SK-N-MC (cell line): ENCODE data around the gene RYR3.

Experiments
- DNase-seq: peaks from one replicate; pipeline ENCODE4 v3.0.0-alpha.2; 2011; ENCODE audit warnings: low read depth, low spot score
- H3K27ac ChIP-seq: fragments of 200-600 bp; sonication (generic); 2 replicates; pipeline ENCODE4 v1.5.1; 2016; ENCODE audit warnings: mixed run types
- H3K36me3 ChIP-seq: fragments of 200-600 bp; sonication (generic); 2 replicates; pipeline ENCODE4 v1.6.1; 2017; ENCODE audit warnings: antibody characterized with exemption, low read length, mixed read lengths; ENCODE audit not compliant: insufficient read depth
- H3K4me3 ChIP-seq: fragments of 200-600 bp; sonication (generic); 2 replicates; pipeline ENCODE4 v1.5.1; 2016
- H3K9ac ChIP-seq: fragments of 200-600 bp; sonication (generic); 2 replicates; pipeline ENCODE4 v1.8.0; 2017; ENCODE audit warnings: mixed run types, mixed read lengths; ENCODE audit not compliant: insufficient read length
- H3K9me3 ChIP-seq: fragments of 200-600 bp; sonication (generic); 2 replicates; pipeline ENCODE4 v1.6.1; 2017; ENCODE audit warnings: low read depth, mild to moderate bottlenecking, antibody characterized with exemption, low read length, moderate library complexity, mixed read lengths
- EZH2 ChIP-seq: fragments of 200-600 bp; sonication (generic); IDR thresholded peaks from one replicate; pipeline ENCODE4 v1.6.1; 2017; ENCODE audit warnings: antibody characterized with exemption
- FOXP2 ChIP-seq: optimal IDR thresholded peaks from 2 replicates; pipeline ENCODE3; 2011; ENCODE audit warnings: mild to moderate bottlenecking, moderate library complexity; ENCODE audit not compliant: insufficient read depth; ENCODE audit errors: extremely low read length, control extremely low read depth
- POLR2AphosphoS5 ChIP-seq: IDR thresholded peaks from 2 replicates; pipeline ENCODE4 v1.6.1; 2012; ENCODE audit warnings: mild to moderate bottlenecking, low read depth, low read length, borderline replicate concordance

RYR3 gene

DNA sequence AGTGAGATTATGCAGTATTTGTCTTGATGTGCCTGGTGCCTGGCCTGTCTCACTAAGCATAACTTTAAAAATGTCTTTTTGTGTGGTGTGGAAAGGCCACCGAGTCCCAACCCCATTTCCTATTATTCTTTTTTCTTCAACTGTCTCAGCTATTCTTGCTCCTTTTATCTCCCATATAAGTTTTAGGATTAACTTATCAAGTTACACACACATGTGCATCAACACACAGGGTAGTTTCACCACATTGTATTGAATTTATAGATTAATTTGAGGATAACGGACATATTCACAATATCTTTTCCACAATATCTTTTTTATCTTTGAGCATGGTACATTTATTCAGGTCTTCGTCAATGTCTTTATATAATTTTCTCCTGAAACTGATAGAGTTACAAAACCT, 127.6 kb downstream of the RYR3 start:
- Histone ChIP-seq H3K9ac (no peak overlapping the region), H3K4me3 (no peak overlapping the region), H3K36me3 (no peaks in the 10 kb centered on the region), H3K9me3 (no peaks in the 10 kb centered on the region), H3K27ac (no peak overlapping the region)
- TF ChIP-seq POLR2AphosphoS5: no peak
- TF ChIP-seq FOXP2: no peak
- no peak for TF ChIP-seq EZH2
- no peak for DNase-seq

DNA sequence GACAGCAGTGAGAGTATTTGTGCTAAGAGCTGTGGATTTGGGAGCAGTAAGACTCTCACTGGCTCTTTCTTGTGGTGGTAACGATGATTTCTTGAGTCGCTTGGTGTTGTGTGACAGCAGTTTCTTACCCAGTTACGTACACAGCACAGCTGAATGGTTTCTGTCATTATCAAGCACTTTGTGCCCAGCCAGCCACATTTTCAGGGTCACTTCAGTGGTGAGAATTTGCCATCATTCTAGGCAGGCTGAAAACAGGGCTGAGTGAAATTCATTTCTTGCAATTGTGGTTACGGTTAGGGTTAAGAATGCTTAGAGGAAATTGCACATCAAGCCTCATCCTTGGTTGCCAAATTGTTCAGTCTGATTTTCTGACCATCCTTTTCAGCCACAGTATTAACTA, 130.1 kb downstream of the RYR3 start:
- no peak for DNase-seq
- H3K9ac ChIP-seq: no peak overlapping the region
- H3K9me3 ChIP-seq: no peaks in the 10 kb centered on the region
- TF ChIP-seq FOXP2 (no peak), EZH2 (no peak), POLR2AphosphoS5 (no peak)
- H3K36me3 ChIP-seq: no peaks in the 10 kb centered on the region
- H3K27ac ChIP-seq: no peak overlapping the region
- H3K4me3 ChIP-seq: no peak overlapping the region

DNA sequence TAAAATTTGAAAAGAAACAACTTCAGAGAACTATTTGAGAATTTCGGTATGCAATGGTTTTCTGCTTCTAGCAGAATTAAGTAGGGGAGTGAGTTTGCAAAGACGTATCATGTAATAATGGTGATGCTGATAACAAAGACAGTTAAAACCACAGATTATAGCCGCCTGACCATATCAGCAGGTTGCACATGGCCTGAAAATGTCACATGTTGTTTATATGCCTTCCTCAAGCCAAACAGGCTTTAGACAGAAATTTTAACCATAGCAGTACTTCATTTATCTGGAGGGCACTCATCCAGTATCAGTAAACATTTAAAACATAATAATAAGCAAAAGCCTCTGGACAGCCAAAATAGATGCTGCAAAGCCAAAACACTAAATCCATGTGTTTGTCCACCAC, 131.7 kb downstream of the RYR3 start:
- Histone ChIP-seq H3K9ac (no peak overlapping the region), H3K36me3 (no peaks in the 10 kb centered on the region), H3K27ac (no peak overlapping the region), H3K9me3 (no peaks in the 10 kb centered on the region), H3K4me3 (no peak overlapping the region)
- DNase-seq: no peak
- TF ChIP-seq FOXP2 (no peak), EZH2 (no peak), POLR2AphosphoS5 (no peak)

- TF ChIP-seq EZH2: no peak
- no peak for TF ChIP-seq POLR2AphosphoS5
- no peak for TF ChIP-seq FOXP2
- H3K9ac ChIP-seq: no peak overlapping the region
- no peaks in the 10 kb centered on the region for H3K9me3 ChIP-seq
Observed at GRCh38 chr15:33443708-33444107, 132.9 kb downstream of the RYR3 start.

GRCh38 chr15:33445984-33446383, 135.2 kb downstream of the RYR3 start:
- Histone ChIP-seq H3K4me3 (no peak overlapping the region), H3K9me3 (no peaks in the 10 kb centered on the region), H3K36me3 (no peaks in the 10 kb centered on the region), H3K9ac (no peak overlapping the region), H3K27ac (no peak overlapping the region)
- no peak for DNase-seq
- TF ChIP-seq POLR2AphosphoS5: no peak
- no peak for TF ChIP-seq FOXP2
- no peak for TF ChIP-seq EZH2

More at GRCh38 chr15:33443708-33444107, 132.9 kb downstream of the RYR3 start:
- no peak for DNase-seq
- no peak overlapping the region for H3K27ac ChIP-seq
- H3K4me3 ChIP-seq: no peak overlapping the region
- H3K36me3 ChIP-seq: no peaks in the 10 kb centered on the region

GRCh38 chr15:33448151-33448550, 137.4 kb downstream of the RYR3 start:
- no peak for TF ChIP-seq POLR2AphosphoS5
- TF ChIP-seq FOXP2: no peak
- no peak for TF ChIP-seq EZH2
- H3K9ac ChIP-seq: no peak overlapping the region
- no peak overlapping the region for H3K27ac ChIP-seq
- H3K4me3 ChIP-seq: no peak overlapping the region
- H3K9me3 ChIP-seq: no peaks in the 10 kb centered on the region
- no peak for DNase-seq
- no peaks in the 10 kb centered on the region for H3K36me3 ChIP-seq

- Histone ChIP-seq H3K36me3 (no peaks in the 10 kb centered on the region), H3K27ac (no peak overlapping the region), H3K9me3 (no peaks in the 10 kb centered on the region), H3K4me3 (no peak overlapping the region), H3K9ac (no peak overlapping the region)
- TF ChIP-seq FOXP2: no peak
- TF ChIP-seq POLR2AphosphoS5: no peak
- TF ChIP-seq EZH2: no peak
- no peak for DNase-seq
Observed at GRCh38 chr15:33448961-33449606, 138.3 kb downstream of the RYR3 start.

- Histone ChIP-seq H3K27ac (no peak overlapping the region), H3K36me3 (no peaks in the 10 kb centered on the region), H3K9me3 (no peaks in the 10 kb centered on the region), H3K9ac (no peak overlapping the region), H3K4me3 (no peak overlapping the region)
- no peak for TF ChIP-seq POLR2AphosphoS5
- TF ChIP-seq EZH2: no peak
- no peak for TF ChIP-seq FOXP2
- DNase-seq: no peak
Observed at GRCh38 chr15:33449810-33450209, 139.0 kb downstream of the RYR3 start.

DNA sequence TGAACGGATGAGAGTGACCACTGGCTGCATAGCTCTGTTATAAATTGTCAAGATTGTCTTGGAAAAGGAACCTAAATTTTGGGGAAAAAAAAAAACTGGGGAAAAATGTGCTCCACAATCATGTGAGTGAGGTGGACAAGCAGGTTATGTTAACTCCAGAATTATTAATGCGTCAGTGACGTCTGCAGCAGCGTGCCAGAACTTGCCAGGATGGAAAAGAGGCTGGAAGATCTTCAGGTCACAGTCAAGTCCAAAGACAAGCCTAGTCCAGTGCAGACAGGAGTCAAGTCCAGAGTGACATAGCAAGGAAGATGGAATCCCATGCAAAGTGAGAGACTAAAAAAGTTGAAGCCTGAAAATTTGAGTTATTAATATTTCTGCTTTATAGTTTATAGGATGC, 140.6 kb downstream of the RYR3 start:
- no peak overlapping the region for H3K27ac ChIP-seq
- H3K9me3 ChIP-seq: no peaks in the 10 kb centered on the region
- H3K36me3 ChIP-seq: no peaks in the 10 kb centered on the region
- TF ChIP-seq EZH2 (no peak), FOXP2 (no peak), POLR2AphosphoS5 (no peak)
- no peak overlapping the region for H3K9ac ChIP-seq
- no peak overlapping the region for H3K4me3 ChIP-seq
- no peak for DNase-seq
